Measurements from ENCODE around the gene MEX3D.

Gene MEX3D

DNA sequence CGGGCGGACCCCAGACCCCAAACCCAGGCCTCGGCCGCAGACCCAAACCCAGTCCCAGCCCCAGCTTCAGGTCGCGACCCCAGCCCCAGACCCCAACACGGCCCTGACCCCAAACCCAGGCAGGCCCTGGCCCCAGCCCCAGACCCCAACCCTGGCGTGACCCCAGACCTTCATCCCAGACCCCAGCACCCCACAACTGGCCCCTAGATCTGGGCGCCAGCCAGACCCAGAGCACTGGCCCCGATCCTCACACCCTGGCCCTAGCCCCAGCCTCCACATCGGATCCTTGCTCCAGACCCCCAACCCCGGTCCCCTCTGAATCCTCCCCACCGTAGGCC is 17.1 kb upstream of the MEX3D start:
- Histone ChIP-seq H3K4me3 (no peak overlapping the region), H3K27me3 (ENCODE audit: low read depth) (no peaks in the 10 kb centered on the region), H3K4me1 (no peaks in the 10 kb centered on the region), H3K9me3 (no peaks in the 10 kb centered on the region), H3K36me3 (replicated peaks) (peaks cover 47% of the 10 kb centered on the region)
- no peak for DNase-seq (ENCODE audit: low spot score in 2 of 2)
- in situ Hi-C loops (cut with MboI; ENCODE audit: low sequenced_read_pairs) = no loop called here

DNA sequence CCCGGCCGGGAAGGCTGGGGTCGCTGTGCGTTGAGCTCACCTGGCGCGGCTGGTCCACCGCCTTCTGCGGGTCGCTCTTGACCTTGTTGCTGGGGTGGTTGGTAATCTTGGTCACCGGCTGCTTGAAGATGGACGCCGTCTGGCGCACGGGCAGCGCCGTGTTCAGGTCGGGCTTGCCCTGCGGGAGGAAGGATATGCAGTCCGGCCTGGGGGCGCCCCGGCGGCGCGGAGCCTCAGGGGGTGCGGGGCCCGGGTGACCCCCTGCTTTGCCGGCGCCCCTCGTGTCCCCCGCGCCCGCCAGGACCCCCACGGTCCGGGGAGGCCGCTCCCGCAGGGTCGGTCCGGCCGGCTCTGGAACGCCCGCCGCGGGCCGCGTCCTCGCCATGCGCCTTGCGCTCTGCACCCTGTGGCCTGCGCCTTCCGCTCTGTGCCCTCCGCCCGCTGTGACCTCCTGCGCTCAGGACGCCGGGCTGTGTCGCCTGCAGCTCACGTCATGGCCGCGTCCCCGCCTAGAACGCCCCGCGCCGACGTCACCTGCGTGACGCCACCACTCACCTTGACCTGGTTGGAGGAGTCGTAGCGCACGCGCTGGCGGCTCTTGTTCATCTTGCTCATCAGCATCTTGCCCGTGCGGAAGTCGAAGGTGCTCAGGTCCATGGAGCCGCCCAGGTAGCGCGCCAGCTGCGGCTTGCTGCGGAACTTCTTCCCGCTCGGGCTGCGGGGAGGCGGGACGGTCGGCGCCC is 16.5 kb upstream of the MEX3D start:
- in situ Hi-C loops (cut with MboI; ENCODE audit: low sequenced_read_pairs) = no loop called here
- Histone ChIP-seq H3K4me1 (no peaks in the 10 kb centered on the region), H3K4me3 (no peak overlapping the region), H3K9me3 (no peaks in the 10 kb centered on the region), H3K36me3 (replicated peaks) (peaks cover 52% of the 10 kb centered on the region), H3K27me3 (ENCODE audit: low read depth) (no peaks in the 10 kb centered on the region)
- DNase-seq (ENCODE audit: low spot score in 2 of 2) = no peak

DNA sequence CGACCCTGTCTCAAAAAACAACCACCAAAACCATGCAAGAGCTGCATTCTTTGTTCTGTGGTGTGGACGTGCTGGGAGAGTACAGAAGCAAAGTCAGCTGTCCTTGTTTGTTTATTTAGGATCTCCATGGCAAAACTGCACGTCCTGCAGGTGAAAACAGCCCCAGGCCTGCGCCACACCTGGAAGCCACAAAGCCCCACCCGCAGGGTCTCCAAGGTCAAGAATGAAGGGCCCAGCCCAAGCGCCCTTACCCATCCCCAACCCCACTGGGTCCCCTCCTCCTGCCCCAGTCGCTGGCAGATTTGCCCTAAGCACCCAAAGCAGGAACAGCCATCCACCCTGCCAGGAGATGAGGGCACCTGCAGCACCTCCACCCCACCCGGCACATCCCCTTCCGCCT is 14.1 kb upstream of the MEX3D start:
- DNase-seq (ENCODE audit: low spot score in 2 of 2) = no peak
- H3K9me3 ChIP-seq = no peaks in the 10 kb centered on the region

DNA sequence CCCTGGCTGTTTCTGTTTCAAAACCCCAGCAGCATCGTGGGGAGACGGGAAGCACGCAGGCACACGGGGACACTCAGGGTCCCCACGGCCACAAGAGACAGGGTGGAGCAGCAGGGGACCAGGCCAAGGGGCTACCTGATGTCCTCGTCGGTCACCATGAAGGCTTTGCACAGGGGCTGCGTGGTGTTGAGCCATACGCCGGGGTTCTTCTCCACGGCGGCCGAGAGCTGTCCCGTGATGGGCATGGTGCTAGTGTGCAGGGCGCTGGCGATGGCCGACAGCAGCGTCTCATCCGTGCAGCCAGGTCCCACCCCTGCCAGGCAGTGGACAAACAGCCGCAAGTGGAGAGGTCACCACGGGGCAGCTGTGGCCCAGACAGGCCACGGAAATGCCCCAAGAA is 12.8 kb upstream of the MEX3D start:
- Histone ChIP-seq H3K4me3 (no peak overlapping the region), H3K4me1 (no peaks in the 10 kb centered on the region), H3K27me3 (ENCODE audit: low read depth) (no peaks in the 10 kb centered on the region), H3K9me3 (no peaks in the 10 kb centered on the region), H3K36me3 (replicated peaks) (peaks cover 73% of the 10 kb centered on the region)
- in situ Hi-C loops (cut with MboI; ENCODE audit: low sequenced_read_pairs) = no loop called here
- DNase-seq (ENCODE audit: low spot score in 2 of 2) = no peak

More for the DNA sequence above, 14.1 kb upstream of the MEX3D start:
- no peaks in the 10 kb centered on the region for H3K4me1 ChIP-seq
- H3K4me3 ChIP-seq = no peak overlapping the region
- H3K27me3 ChIP-seq (ENCODE audit: low read depth) = no peaks in the 10 kb centered on the region
- peaks cover 71% of the 10 kb centered on the region for H3K36me3 ChIP-seq (replicated peaks)
- in situ Hi-C loops (cut with MboI; ENCODE audit: low sequenced_read_pairs) = no loop called here

DNA sequence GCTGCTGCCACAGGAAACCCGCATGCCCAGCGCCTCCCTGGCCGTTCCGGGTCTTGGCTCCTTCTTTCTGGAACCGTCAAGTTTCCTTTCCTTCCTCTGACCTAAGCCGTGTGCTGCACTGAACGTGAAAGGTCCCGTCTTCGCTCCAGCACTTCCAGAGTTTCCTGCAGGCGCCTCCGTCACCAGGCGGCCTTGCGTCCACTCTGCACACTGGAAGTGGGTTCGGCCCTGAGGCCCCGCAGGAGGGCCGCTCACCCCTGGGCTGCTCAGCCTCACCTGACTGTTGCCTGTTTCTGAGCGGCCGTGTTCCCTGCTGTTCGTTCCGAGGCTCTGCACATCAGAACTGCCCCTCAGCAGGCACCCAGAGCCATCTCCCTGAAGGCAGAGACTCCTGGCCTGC is 12.3 kb upstream of the MEX3D start:
- no peak for DNase-seq (ENCODE audit: low spot score in 2 of 2)
- H3K36me3 ChIP-seq (replicated peaks) = peaks cover 69% of the 10 kb centered on the region
- in situ Hi-C loops (cut with MboI; ENCODE audit: low sequenced_read_pairs) = no loop called here
- H3K9me3 ChIP-seq = no peaks in the 10 kb centered on the region
- H3K4me3 ChIP-seq = no peak overlapping the region
- H3K27me3 ChIP-seq (ENCODE audit: low read depth) = no peaks in the 10 kb centered on the region
- H3K4me1 ChIP-seq = no peaks in the 10 kb centered on the region

DNA sequence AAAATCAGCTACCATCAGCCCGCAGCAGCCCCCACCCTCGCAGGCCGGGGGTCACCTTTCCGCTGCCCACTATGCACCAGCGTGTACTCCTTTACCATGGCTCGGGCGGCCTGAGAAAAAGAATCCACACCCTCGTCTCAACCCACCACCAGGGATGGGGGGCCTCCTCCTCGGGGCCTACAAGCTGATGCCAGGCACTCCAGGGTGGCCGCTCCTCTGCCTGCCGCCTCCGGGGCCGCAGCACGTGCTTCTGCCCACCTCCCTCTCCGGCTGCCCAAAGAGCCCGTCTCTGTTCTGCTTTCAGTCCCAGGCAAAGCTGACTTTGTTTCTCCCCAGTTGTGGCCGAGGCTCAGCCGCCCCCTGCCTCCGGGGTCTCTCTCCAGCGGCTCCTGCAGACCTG is 11.1 kb upstream of the MEX3D start:
- no peaks in the 10 kb centered on the region for H3K27me3 ChIP-seq (ENCODE audit: low read depth)
- H3K4me1 ChIP-seq = no peaks in the 10 kb centered on the region
- H3K36me3 ChIP-seq (replicated peaks) = peaks cover 63% of the 10 kb centered on the region
- no peak overlapping the region for H3K4me3 ChIP-seq
- H3K9me3 ChIP-seq = no peaks in the 10 kb centered on the region
- no peak for DNase-seq (ENCODE audit: low spot score in 2 of 2)
- in situ Hi-C loops (cut with MboI; ENCODE audit: low sequenced_read_pairs) = no loop called here

DNA sequence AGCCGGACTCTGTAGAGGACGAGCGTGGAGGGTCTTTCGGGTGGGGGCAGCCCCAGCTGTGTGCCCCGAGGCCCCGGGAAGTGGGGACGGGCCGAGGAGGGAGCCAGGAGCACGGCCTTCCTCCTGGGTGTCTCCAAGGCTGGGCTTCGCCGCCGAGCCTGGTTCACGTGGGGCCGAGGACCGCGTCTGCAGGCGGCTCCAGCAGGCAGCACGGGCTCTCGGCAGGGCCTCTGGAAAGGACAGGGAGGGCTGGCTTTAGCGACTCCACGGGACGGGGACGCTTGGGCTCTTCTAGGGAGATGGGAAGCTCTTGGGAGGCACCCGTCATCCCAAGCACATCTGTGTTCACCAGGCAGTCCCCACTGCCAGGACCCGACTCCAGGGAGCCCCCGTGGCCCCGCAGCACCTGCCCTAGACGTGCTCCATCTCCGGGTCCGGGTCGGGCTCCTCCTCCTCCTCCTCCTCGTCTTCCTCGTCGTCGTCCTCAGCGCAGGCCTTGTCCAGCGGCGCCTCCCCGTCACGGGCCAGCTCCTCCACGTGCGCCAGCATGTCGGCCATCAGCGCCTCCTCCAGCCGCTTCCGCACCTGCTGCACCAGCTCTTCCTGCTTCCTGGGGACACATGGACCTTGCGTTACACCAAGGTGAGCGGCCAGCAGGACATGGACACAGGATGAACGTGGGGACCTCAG is 9.9 kb upstream of the MEX3D start:
- DNase-seq (ENCODE audit: low spot score in 2 of 2) = no peak
- in situ Hi-C loops (cut with MboI; ENCODE audit: low sequenced_read_pairs) = no loop called here
- no peak overlapping the region for H3K4me3 ChIP-seq
- no peaks in the 10 kb centered on the region for H3K9me3 ChIP-seq
- H3K36me3 ChIP-seq (replicated peaks) = peaks cover 53% of the 10 kb centered on the region
- no peaks in the 10 kb centered on the region for H3K4me1 ChIP-seq
- H3K27me3 ChIP-seq (ENCODE audit: low read depth) = no peaks in the 10 kb centered on the region

DNA sequence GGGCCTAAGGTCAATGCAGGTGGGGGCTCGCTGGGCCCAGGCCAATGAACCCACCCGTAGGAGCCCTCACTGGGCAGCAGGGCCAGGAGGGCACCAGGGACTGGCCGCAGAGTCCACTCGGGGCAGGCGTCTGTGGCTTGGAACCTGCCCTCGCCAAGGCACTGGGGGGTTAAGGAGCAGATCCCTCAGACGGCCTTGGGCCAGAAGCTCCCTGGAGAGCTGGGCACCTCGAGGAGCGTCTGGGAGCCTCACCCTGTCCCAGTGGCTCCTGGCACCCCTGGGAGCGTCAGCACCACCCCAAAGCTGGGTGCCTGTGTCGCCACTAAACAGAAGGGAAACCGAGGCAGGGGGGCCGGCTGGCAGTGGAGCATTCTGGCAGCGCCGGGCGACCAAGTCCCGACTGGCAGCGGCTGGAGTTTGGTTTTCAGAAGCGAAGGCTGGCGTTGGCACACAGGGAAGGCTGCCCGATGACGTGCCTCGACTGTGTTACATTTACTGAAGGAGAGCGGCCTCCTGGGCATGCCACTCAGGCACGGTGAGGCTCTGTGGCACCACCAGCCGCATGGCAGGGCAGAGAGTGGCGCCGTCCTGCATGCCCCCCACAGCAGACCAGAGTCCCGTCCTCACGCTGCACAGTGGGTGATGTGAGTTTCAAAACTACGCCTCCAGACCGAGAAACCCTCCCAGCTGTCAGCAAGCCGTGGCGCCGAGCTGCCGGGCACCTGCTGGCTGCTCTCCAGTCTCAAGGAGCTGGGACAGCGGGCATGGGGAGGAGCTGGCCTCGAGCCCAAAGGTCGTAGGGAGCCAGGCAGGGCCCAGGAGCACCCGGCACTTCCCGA is 9.2 kb upstream of the MEX3D start:
- DNase-seq (ENCODE audit: low spot score in 2 of 2) = no peak

DNA sequence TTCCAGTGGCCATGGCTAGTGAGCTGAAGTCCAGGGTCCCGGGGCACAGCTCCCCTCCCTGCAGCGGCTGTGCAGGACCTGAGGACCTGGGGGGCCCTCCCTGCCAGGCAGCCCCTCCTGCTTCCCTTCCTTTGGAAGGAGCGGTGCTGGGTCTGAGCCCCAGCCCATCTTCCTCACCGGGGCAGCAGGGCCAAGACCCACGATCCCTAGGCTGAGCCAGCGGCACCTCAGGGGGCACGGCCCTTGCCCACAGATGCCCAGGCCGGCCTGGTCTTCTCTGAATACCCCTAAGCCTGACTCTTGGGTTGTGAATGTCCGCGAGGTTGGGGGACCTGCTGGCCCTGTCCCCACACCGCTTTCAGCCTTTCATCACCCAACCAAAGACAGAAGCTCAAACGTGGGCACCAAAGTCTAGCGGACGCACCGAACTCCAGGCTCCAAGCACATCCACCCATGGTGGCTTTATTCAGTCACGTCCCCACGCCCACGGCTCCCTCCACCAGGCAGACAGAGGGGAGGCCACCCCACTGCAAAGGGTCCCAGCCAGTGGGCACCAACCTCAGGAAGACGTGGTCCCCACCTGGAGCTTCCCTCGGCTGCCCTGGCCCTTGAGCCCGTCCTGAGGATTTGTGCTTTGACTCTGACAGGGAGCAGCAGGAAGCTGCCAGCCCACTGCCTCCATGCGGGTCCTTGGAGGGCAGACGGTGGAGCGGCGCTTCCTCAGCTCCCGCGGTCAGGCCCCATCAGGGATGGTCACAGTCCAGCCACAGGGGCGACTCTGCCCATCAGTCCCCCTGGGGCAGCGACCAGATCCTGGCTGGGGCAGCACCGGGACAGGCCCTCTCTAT is 8.3 kb upstream of the MEX3D start:
- no peaks in the 10 kb centered on the region for H3K27me3 ChIP-seq (ENCODE audit: low read depth)
- no peak overlapping the region for H3K4me3 ChIP-seq
- in situ Hi-C loops (cut with MboI; ENCODE audit: low sequenced_read_pairs) = no loop called here
- DNase-seq (ENCODE audit: low spot score in 2 of 2) = no peak
- H3K9me3 ChIP-seq = no peaks in the 10 kb centered on the region
- H3K4me1 ChIP-seq = no peaks in the 10 kb centered on the region
- H3K36me3 ChIP-seq (replicated peaks) = peaks cover 41% of the 10 kb centered on the region

More for the DNA sequence above, 9.2 kb upstream of the MEX3D start:
- Histone ChIP-seq H3K27me3 (ENCODE audit: low read depth) (no peaks in the 10 kb centered on the region), H3K4me3 (no peak overlapping the region), H3K4me1 (no peaks in the 10 kb centered on the region), H3K36me3 (replicated peaks) (peaks cover 48% of the 10 kb centered on the region), H3K9me3 (no peaks in the 10 kb centered on the region)
- in situ Hi-C loops (cut with MboI; ENCODE audit: low sequenced_read_pairs) = no loop called here

DNA sequence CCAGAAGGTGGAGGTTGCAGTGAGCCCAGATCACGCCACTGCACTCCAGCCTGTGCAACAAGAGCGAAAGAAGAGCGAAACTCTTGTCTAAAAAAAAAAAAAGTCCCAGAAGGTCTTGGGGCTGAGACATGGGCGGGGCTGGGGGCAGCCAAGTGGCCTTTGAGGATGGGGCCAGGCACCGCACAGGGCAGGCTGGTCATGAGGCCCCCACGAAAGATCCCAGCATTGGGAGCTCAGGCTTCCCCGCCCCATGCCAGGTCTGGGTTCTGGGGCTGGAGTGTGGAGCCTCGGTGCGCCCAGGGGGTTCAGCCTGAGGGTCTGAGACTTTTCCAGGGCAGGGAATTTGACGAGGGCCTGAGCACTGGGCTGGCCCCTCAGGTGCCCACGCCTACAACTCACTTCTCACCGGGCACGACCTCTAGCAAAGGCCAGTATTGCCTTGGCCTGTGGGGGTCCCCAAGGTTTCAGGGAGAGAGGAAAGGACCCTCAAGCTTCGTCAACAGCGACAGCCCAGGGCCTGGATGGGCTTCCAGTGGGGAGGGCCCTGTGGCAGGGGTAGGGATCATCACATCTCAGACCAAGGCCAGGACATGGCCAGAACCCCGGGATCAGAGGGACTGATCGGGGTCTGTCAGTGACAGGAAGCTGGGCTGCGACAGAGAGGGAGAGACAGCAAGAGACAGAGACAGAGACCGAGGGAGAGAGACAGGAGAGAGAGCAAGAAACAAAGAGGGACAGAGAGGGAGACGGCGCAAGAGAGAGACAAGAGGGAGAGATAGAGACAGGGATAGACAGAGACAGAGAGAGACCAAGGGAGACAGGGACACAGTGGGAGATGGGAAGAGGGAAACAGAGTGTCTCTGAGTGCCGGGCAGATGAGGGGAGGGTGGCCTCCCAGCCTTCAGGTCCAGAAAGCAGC is 7.5 kb upstream of the MEX3D start:
- no peaks in the 10 kb centered on the region for H3K27me3 ChIP-seq (ENCODE audit: low read depth)
- peaks cover 34% of the 10 kb centered on the region for H3K36me3 ChIP-seq (replicated peaks)
- DNase-seq (ENCODE audit: low spot score in 2 of 2) = no peak
- no peaks in the 10 kb centered on the region for H3K4me1 ChIP-seq
- no peak overlapping the region for H3K4me3 ChIP-seq
- in situ Hi-C loops (cut with MboI; ENCODE audit: low sequenced_read_pairs) = no loop called here
- no peaks in the 10 kb centered on the region for H3K9me3 ChIP-seq

DNA sequence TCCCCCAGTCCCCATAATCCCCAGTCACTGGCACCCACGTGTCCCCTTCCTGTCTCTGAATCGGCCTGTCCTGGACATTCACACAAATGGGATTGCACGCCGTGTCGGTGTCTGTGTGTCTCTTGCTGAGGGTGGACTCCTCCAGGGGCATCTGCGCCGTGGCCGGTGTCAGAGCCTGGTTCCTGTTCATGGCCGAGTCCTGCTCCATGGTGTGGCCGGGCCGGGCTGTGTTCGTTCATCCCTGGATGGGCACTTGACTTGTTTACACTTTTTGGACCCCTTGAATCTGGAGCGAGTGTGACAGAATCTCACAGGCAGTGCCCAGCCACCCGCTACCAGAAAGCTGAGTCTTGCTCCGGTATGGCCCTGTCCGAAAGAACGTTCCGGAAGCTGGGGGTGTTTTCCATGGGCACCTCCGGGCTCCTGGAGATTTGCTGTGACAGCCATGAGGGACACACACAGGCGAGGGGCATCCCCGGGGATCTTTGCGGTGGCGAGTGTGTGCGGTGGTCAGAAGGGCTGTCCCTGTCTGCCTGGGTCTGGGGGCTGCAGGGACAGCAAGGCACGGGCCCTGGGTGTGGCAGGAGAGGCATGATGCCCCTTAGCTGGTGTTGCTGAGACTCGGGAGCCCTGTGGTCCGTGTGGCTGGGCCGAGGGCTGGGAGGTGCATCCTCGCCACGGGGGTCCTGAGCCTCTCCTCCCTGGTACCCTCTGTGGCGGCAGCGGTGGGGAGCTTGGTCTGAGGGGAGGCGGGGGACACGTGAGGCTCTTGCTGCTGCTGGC is 6.4 kb upstream of the MEX3D start:
- no peaks in the 10 kb centered on the region for H3K27me3 ChIP-seq (ENCODE audit: low read depth)
- H3K9me3 ChIP-seq = no peaks in the 10 kb centered on the region
- no peak for DNase-seq (ENCODE audit: low spot score in 2 of 2)
- no peak overlapping the region for H3K4me3 ChIP-seq
- H3K4me1 ChIP-seq = no peaks in the 10 kb centered on the region
- peaks cover 24% of the 10 kb centered on the region for H3K36me3 ChIP-seq (replicated peaks)
- in situ Hi-C loops (cut with MboI; ENCODE audit: low sequenced_read_pairs) = no loop called here

DNA sequence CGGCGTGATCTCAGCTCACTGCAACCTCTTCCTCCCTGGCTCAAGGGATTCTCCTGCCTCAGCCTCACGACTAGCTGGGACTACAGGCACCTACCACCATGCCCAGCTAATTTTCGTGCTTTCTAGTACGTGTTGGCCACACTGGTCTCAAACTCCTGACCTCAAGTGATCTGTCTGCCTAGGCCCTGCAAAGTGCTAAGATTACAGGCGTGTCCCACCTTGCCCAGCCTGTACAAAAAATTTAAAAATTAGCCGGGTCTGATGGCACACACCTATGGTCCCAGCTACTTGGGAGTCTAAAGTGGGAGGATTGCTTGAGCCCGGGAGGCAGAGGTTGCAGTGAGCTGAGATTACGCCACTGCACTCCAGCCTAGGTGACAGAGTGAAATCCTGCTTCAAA is 4.7 kb upstream of the MEX3D start:
- no peak overlapping the region for H3K4me3 ChIP-seq
- no peaks in the 10 kb centered on the region for H3K27me3 ChIP-seq (ENCODE audit: low read depth)
- in situ Hi-C loops (cut with MboI; ENCODE audit: low sequenced_read_pairs) = no loop called here
- H3K9me3 ChIP-seq = no peaks in the 10 kb centered on the region
- H3K4me1 ChIP-seq = no peaks in the 10 kb centered on the region
- DNase-seq (ENCODE audit: low spot score in 2 of 2) = no peak
- peaks cover 11% of the 10 kb centered on the region for H3K36me3 ChIP-seq (replicated peaks)

Data from HAP-1 (cell line).